Fibroblast of villous mesenchyme (primary cell): ENCODE data around the gene DUSP11. TPM values are rescaled to one million over a fixed set of nuclear protein-coding genes. Genes with fewer than 3 reads are reported as not detected.
"Not testable (repeated sequence)": the region's sequence is repeated elsewhere in the genome, so short reads cannot be mapped to it uniquely, and the experiment has no call there.

Experiments used
- DNase-seq: peaks from one replicate; pipeline ENCODE4 v3.0.0-alpha.2; 2010; ENCODE audit warnings: low read depth
- H3K4me3 ChIP-seq: 2 replicates; pipeline ENCODE4 v1.5.1; 2011; ENCODE audit warnings: low read depth, mild to moderate bottlenecking, low read length
- total RNA-seq: library from RNA; depleted of rRNA; stranded (reverse); fragments of >200 nt; gene quantifications from 2 replicates; pipeline ENCODE4 v1.2.3, GENCODE V29; 2012
- TF ChIP-seq, protein P1 (sequence below): IDR thresholded peaks from 2 replicates; pipeline ENCODE4 v1.5.1; 2012; ENCODE audit warnings: low read depth, mild to moderate bottlenecking, low read length; ENCODE audit not compliant: insufficient read depth

DUSP11 gene
- total RNA-seq, 1 donor: 38.4 TPM

DNA sequence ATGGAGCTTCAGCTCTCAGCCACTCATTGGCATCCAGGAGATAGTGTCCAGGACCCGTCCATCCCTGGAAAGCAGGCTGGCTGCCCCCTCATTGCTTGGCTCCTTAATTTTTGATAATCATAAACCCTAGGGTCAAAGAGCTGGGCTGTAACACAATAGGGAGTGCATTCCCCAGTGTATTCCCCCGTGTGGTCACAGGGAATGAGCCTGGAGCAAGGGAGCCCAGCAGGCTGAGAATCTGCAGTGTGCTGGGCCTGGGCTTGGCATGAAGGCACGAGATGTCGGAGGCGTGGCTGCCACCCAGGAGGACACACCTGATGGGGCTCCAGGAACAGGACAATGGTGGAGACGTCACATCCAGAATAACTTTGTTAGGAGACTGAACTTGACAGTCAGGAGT is 61.5 kb downstream of the DUSP11 start:
- no peak overlapping the region for H3K4me3 ChIP-seq
- TF ChIP-seq, protein P1, sequence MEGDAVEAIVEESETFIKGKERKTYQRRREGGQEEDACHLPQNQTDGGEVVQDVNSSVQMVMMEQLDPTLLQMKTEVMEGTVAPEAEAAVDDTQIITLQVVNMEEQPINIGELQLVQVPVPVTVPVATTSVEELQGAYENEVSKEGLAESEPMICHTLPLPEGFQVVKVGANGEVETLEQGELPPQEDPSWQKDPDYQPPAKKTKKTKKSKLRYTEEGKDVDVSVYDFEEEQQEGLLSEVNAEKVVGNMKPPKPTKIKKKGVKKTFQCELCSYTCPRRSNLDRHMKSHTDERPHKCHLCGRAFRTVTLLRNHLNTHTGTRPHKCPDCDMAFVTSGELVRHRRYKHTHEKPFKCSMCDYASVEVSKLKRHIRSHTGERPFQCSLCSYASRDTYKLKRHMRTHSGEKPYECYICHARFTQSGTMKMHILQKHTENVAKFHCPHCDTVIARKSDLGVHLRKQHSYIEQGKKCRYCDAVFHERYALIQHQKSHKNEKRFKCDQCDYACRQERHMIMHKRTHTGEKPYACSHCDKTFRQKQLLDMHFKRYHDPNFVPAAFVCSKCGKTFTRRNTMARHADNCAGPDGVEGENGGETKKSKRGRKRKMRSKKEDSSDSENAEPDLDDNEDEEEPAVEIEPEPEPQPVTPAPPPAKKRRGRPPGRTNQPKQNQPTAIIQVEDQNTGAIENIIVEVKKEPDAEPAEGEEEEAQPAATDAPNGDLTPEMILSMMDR: no peak
- no peak for DNase-seq

DNA sequence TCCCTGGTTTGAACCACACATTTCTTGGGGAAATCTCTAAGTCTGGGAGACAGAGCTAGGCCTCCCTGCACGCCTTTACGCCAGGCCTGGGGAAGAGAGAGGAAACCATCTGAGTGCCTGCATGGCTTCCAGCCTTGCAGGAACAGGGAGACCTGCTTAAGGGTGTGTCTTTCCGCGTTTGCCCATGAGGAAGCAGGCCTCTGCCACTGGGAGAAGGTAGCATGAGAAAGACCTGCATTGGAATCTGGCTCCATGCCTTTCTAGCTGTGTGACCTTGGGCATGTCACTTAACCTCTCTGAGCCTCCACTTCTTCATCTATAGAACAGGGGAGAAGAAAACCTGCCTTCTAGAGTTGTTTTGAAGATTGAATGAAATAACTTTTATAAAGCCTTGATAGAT is 62.2 kb downstream of the DUSP11 start:
- DNase-seq, H3K4me3 ChIP-seq: not testable (repeated sequence)

DNA sequence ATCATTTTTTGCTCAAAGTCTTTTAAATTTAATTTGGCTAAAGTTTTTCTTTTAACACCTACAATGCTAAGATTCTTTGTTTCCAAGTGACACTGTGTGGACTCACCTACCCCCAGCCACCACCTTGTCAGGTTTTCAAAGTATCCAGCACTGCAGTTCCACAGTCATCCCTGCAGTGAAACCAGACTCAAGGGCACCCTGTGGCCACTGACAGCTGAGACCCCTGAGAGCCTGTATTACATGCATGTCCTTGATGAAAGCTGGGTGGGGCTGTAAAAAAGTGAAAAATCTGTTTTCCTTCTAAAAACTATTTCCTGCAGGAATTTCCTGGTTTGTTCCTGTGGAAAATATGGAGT is 62.7 kb downstream of the DUSP11 start:
- TF ChIP-seq, protein P1: no peak
- H3K4me3 ChIP-seq: no peak overlapping the region

DNA sequence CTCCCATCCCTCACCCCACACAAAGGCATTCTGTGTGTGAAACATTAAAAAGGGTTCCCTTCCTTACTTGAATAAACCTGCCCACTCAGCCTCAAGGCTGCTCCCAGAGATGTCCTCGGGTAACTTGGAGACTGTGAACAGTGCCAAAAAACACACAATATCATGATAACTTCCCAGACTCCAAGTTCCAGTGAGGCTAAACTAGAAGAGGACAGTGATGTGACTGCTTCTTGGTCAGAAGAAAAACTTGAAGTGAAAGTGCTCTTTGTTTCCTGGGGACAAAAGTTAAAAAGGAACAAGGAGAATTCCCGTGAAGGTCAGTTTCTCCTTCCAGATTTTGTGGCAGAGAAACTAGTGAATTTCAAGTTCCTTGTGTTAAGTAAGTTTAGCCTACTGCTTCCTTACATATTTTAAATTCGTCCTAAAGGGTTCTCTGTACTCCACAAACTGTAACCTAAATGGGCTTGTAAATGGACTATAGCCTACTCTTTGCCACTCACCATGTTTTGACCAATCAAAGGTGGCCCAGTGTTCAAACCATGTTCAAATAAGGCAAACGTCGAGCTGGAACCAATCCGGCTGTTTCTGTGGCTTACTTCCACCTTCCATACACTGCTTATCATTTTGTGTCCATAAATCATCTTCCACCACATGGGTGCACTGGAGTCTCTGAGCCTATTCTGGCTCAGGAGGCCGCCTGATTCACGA is 63.2 kb downstream of the DUSP11 start:
- TF ChIP-seq, protein P1: no peak
- peak overlapping the region; percentile 25 for H3K4me3 ChIP-seq
- DNase-seq: peak; percentile 83

More for the DNA sequence above, 62.7 kb downstream of the DUSP11 start:
- no peak for DNase-seq

DNA sequence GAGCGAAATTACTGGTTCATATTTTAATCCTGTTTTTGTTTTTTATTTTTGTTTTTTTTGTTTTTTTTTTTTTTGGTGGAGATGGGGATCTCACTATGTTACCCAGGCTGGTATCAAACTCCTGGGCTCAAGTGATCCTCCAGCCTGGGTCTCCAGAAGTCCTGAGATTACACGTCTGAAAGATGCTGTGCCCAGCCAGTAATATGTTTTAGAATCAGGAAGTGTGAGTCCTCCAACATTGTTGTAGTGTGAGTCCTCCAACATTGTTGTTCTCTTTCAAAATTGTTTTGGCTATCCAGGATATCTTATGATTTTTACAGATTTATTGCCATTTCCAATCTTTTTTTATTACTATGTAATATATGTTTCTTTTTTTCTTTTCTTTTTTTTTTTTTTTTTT is 65.8 kb downstream of the DUSP11 start:
- no peak for DNase-seq
- no peak overlapping the region for H3K4me3 ChIP-seq
- TF ChIP-seq, protein P1: no peak

Other genes with a start within 250 kb of the DUSP11 start
- gene NAT8, start 137.7 kb downstream of the DUSP11 start, total RNA-seq: not detected in 2 replicates
- 20.6 and 22.9 TPM in 2 replicates for gene TPRKB, start 42.8 kb downstream of the DUSP11 start, total RNA-seq
- not detected in 2 replicates for gene C2orf78, start 4.1 kb upstream of the DUSP11 start, total RNA-seq
- 22.9 and 28.5 TPM in 2 replicates for gene STAMBP, start 48.9 kb upstream of the DUSP11 start, total RNA-seq
- gene ACTG2, start 112.9 kb upstream of the DUSP11 start, total RNA-seq: 59.6 and 113 TPM in 2 replicates
- 73.8 and 81.2 TPM in 2 replicates for gene DGUOK, start 146.8 kb upstream of the DUSP11 start, total RNA-seq
- gene TET3, start 204.8 kb upstream of the DUSP11 start, total RNA-seq: 5.6 and 7.7 TPM in 2 replicates